Measurements from ENCODE around the gene TMEM185A. TPM values are rescaled to one million over a fixed set of nuclear protein-coding genes. Genes with fewer than 3 reads are reported as not detected.
"Not testable (repeated sequence)": the region's sequence is repeated elsewhere in the genome, so short reads cannot be mapped to it uniquely, and the experiment has no call there.

TMEM185A gene
- total RNA-seq, 1 donor from 2014 or later: 30.2 TPM

DNA sequence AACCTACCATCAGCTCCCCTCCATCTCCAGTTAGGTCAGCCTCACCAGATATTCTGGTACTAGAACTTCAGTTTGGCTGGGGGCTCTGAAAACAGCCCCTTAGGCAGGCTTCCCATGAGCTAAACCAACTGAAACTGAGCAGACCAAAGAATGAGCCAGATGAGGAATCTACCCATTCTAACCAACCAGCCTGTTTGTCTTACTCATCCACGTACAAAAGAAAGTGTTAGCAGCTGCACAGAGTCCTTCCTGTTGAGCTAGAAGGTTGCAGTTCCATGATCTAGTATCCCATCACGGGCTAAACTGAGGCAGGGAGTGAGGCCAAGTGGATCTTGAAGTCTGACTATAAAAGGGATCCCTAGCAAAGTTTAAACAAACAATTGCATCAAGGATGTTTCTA, 61.8 kb downstream of the TMEM185A start:
- intact Hi-C loops (cut with DNase I): loop anchor here (10.0 kb wide), 1 partner anchor 75 kb away; no protein-coding TSS in a partner anchor
- DNase-seq (ENCODE audit: low spot score): no peak

DNA sequence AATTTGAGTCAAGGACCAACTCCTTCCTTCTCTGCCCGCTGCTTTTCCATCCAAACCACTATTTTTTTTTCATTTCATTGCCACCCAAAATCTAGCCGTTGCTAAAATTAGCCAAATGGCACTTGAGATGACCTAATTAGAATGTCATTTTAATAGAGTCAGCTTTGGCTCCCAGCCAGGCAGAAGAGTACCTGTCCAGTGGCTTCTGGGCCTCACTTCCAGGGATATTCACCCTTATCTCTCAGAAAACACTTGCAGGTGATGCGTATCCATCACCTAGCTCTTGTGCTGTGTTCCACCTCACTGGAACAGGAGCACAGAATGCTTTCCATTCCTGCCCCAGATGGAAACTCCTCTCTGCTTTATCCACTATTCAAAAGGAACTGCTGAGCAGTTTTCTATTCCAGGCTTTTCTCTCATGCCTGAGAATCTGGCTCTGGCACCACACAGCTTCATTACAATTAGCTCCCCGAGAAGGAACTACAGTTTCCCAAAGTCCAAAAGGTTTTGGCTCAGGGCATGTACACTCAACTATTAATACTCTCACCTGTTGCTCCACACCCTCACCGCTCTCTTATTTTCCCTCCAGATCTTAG, 62.8 kb downstream of the TMEM185A start:
- no peak for DNase-seq (ENCODE audit: low spot score)
- intact Hi-C loops (cut with DNase I): loop anchor here (10.0 kb wide), 1 partner anchor 76 kb away; no protein-coding TSS in a partner anchor

DNA sequence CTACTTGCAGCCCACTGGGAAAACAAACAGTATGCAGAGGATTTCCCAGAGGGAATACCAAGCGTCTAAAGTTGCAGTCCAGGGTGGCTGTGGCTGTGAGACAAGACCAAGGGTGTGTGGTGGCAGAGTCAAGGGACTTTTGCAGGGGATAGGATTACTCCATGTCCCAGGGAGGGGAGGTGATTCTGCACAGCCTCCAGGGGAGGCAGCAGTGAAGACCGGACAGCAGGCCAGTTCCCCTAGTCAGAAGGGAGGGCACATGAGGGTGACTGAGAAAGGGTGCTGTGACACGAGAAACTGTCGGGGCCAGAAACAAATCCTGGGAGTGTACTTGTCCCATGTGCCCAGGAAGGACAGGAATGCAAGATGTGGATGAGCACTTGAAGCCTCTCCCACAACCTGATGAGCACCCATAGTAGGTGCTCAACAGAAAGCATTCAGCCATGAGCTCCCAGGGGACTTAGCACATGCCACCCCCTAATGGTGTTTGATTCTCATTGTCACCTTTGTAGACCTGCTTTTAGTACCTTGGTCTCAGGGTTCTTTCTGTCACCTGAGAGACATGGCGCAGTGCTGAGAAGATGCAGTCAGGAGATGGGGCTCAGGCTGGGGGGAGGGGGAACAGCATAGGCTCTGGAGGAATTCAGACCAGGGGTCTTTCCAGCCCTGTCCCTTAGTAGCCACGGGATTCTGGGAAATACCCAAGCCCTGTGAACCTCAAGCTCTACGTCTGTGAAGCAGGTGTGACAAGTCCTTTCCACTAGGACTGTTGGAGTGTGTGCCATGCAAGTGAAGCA, 63.8 kb downstream of the TMEM185A start:
- DNase-seq (ENCODE audit: low spot score): peak; percentile 72
- intact Hi-C loops (cut with DNase I): loop anchor here (10.0 kb wide), 1 partner anchor 77 kb away; no protein-coding TSS in a partner anchor

DNA sequence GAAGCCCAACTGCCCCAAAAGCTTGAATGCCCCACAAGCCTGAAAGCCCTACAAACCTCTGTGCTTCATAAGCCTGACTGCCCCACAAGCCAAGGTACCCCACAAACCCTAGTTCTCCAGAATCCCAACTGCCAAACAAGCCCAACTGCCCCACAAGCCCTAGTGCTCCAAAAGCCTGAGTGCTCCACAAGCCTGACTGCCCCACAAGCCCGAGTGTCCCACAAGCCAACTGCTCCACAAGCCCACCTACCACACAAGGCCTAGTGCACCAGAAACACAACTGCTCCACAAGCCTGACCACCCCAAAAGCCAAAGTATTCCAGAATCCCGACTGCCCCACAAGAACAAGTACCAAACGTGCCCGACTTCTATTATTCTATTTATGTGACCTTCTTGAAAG, 68.2 kb downstream of the TMEM185A start:
- intact Hi-C loops (cut with DNase I): loop anchor here (10.0 kb wide), 1 partner anchor 81 kb away; no protein-coding TSS in a partner anchor
- no peak for DNase-seq (ENCODE audit: low spot score)

DNA sequence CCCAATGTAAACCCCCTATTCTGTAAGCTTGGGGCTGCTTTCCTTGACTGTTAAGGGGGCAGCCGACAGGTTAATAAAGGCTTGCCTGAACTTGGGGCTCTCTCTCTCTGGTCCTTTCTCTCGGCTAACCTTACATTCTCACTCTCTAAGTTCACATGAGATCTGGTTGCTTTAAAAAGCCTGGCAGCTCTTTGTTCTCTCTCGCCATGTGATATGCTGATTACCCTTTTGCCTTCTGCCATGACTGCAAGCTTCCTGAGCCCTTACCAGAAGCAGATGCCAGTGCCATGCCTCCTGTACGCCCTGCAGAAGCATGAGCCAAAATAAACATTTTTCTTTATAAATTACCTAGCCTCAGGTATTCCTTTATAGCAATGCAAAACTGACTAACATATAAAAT, 76.3 kb downstream of the TMEM185A start:
- DNase-seq (ENCODE audit: low spot score); intact Hi-C loops (cut with DNase I): not testable (repeated sequence)

DNA sequence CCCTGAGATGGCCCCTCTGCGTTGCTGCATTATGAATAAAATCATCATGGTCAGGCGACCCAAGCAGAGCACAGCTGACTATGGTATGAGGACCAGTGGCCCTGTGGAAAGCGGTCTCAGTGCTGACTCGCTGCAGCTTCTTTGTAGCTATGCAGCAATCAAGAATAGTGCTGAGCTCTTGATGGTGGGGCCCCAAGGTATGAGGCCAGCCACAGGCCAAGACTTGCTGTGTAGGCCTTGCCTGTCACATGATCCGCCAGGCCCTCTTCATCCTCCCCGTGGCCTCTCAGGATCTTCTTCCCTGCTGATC, 79.7 kb downstream of the TMEM185A start:
- intact Hi-C loops (cut with DNase I); DNase-seq (ENCODE audit: low spot score): not testable (repeated sequence)

DNA sequence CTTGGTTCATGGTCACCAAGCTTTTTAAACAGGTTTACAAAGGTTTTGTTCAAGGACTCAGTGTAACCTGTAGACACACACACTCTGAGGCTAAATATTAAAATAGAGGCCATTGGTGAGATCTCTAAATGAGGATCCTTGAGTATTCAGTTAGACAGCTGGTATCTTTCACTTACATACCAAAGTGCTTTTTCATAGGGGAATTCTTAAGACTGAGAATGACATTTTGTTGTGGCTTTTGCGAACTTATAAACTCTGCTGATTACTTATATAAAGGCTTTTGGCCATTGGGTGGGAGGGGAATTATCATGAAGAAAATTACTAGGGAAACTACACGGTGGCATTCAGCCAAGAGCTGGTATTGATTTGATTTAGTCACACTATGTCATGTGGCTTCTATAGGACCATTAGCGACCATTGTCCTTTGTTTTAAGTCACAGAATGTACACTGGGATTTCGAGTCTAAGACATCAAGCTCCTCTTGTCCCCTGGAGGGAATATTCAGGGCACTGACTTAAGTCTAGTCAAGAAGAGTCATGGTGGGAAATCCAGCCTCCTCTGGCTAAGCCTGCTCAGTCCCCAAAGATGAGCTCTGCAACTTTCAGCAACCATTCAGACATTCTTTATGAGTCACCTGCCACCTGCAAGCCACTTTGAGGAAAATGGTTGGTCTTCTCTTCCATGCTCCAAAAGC, 80.2 kb downstream of the TMEM185A start:
- DNase-seq (ENCODE audit: low spot score): not testable (repeated sequence)

DNA sequence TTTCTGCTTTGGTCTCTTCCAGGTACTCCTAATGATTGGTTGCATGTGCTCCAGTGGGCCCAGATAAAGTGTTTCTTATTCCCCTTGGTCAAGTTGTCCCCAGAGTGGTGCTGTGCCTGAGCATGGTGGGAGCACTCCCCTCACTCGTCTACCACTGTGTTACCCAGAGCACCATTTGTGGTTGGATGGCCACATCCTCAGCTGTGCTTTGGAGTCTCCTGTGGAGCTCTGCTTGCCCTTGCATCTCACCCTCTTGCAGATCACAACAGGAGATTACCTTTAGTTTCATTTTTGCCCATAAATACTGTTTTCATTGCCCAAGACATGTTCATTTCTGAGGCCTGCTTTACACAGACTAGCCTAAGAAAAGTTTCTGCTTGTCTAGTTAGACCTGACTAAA, 81.1 kb downstream of the TMEM185A start:
- DNase-seq (ENCODE audit: low spot score); intact Hi-C loops (cut with DNase I): not testable (repeated sequence)

More for the DNA sequence above, 80.2 kb downstream of the TMEM185A start:
- intact Hi-C loops (cut with DNase I): not testable (repeated sequence)

DNA sequence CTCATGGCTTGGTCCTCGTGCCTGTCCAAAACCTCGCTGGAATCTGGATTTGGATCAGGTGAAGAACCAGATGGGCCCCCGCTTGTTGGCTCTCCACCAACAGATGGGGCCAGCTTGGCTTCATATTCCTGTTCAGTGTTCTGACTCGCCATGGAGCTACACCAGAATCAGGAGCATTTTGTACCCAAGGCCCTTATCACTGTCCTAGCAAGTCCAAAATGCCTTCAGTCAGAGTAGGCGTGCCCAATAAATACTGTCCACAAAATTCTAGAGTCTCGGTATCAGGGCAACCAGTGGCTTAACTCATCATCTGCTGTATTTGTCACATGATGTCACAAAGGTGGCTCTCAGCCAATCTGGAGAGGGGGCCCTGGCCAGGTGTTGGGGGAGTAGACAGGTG, 81.9 kb downstream of the TMEM185A start, which contains the start of gene HSFX3:
Gene HSFX3 (minus strand): TSS at position 224 of the 400 bp plus-strand sequence. CDS start 72 bp downstream, at position 152.
- DNase-seq (ENCODE audit: low spot score); intact Hi-C loops (cut with DNase I): not testable (repeated sequence)

DNA sequence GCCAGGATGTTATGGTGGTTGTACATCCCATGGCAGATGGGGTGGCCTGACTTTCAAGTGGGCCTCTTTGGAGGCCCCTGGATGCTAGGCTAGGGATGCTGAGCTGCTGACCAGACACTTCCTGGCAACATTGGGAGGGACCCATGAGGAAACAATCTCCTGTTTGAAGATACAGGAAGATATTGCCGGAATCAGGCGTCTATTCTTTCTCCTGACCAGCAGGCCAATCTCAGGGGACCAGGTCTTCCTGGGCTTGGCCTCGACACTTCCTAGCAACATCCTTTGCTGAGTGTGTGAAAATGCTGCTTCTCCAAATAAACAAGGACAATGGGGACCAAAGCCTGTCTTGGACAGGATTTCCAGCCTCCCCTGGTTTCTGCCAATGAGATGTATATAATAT, 83.8 kb downstream of the TMEM185A start:
- DNase-seq (ENCODE audit: low spot score); intact Hi-C loops (cut with DNase I): not testable (repeated sequence)

DNA sequence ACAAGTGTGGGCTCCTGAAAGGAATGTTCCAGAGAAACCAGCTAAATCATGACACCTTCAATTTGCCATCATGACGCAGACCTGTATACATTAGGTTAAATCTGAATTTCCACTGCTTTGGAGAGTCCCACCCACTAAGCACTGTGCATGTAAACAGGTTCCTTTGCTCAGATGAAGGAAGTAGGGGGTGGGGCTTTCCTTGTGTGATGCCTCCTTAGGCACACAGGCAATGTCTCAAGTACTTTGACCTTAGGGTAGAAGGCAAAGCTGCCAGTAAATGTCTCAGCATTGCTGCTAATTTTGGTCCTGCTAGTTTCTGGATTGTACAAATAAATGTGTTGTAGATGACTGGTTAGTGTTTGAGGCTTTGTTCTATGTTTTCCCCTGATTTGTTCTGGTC, 84.6 kb downstream of the TMEM185A start:
- DNase-seq (ENCODE audit: low spot score); intact Hi-C loops (cut with DNase I): not testable (repeated sequence)

Other genes with a start within 250 kb of the TMEM185A start
- 87.6 TPM for gene IDS, start 126.5 kb downstream of the TMEM185A start, total RNA-seq
- gene EOLA1, start 90.8 kb downstream of the TMEM185A start, total RNA-seq: 27.4 TPM
- gene HSFX3, start 81.9 kb downstream of the TMEM185A start, total RNA-seq: 0.59 TPM
- gene MAGEA9B, start 44.3 kb downstream of the TMEM185A start, total RNA-seq: not detected
- not detected for gene HSFX2, start 36.5 kb downstream of the TMEM185A start, total RNA-seq
- gene MAGEA11, start 80.3 kb upstream of the TMEM185A start, total RNA-seq: not detected
- 2.0 TPM for gene HSFX1, start 142.3 kb upstream of the TMEM185A start, total RNA-seq
- not detected for gene MAGEA9, start 150.1 kb upstream of the TMEM185A start, total RNA-seq
- not detected for gene MAGEA8, start 249.4 kb upstream of the TMEM185A start, total RNA-seq

All from cardiac septum (tissue), 1 donor.